ENCODE results near the gene MAST4. TPM values are rescaled to one million over a fixed set of nuclear protein-coding genes. Genes with fewer than 3 reads are reported as not detected.

Gene MAST4
- total and polyA plus RNA-seq, 2 of the 8 experiments (the other 6 are each of a cell fraction or from before 2014, with no cell fraction given) = 1.5 to 2.6 TPM

- no peak for TF ChIP-seq CHD7 (IDR thresholded peaks at IDR 0.05; ENCODE audit: insufficient replicate concordance, low read length)
- no peak for TF ChIP-seq ZNF274 (IDR thresholded peaks at IDR 0.05; ENCODE audit: borderline replicate concordance, extremely low read depth, low read length)
Observed at GRCh38 chr5:67045816-67046740, 449.9 kb downstream of the MAST4 start (continued).

All from H1 (cell line).